Osteocyte (in vitro differentiated cells): ENCODE data around the gene PLEKHN1. TPM values are rescaled to one million over a fixed set of nuclear protein-coding genes. Genes with fewer than 3 reads are reported as not detected.

Experiments used
- DNase-seq: peaks from one replicate; pipeline ENCODE4 v3.0.0; 2021; ENCODE audit warnings: mixed read lengths; ENCODE audit not compliant: unreplicated experiment; ENCODE audit errors: extremely low spot score
- H3K27ac Mint-ChIP-seq: one replicate; pipeline ENCODE4 v1.8.0; 2021; ENCODE audit warnings: mild to moderate bottlenecking, mixed read lengths; ENCODE audit not compliant: unreplicated experiment
- H3K27me3 Mint-ChIP-seq: one replicate; pipeline ENCODE4 v1.8.0; 2021; ENCODE audit warnings: mixed read lengths; ENCODE audit not compliant: unreplicated experiment
- H3K36me3 Mint-ChIP-seq: one replicate; pipeline ENCODE4 v1.8.0; 2021; ENCODE audit warnings: mixed read lengths; ENCODE audit not compliant: unreplicated experiment
- H3K4me1 Mint-ChIP-seq: one replicate; pipeline ENCODE4 v1.8.0; 2021; ENCODE audit warnings: mixed read lengths; ENCODE audit not compliant: unreplicated experiment
- H3K4me3 Mint-ChIP-seq: one replicate; pipeline ENCODE4 v1.8.0; 2021; ENCODE audit warnings: mild to moderate bottlenecking, moderate library complexity, mixed read lengths; ENCODE audit not compliant: unreplicated experiment
- H3K9me3 Mint-ChIP-seq: one replicate; pipeline ENCODE4 v1.8.0; 2021; ENCODE audit warnings: mixed read lengths; ENCODE audit not compliant: unreplicated experiment
- CTCF ChIP-seq: fragments of 200-600 bp; sonication (generic); IDR thresholded peaks from 2 replicates; pipeline ENCODE4 v1.5.0; 2021; ENCODE audit warnings: antibody characterized with exemption, mild to moderate bottlenecking, moderate library complexity
- total RNA-seq: library from RNA; stranded (reverse); gene quantifications from 2 replicates; pipeline ENCODE4 v1.2.1, GENCODE V29; 2021

The PLEKHN1 gene
- total RNA-seq, 1 donor from 2014 or later, result 0.21 TPM

GRCh38 chr1:938088-938683 lies 28.1 kb upstream of the PLEKHN1 start:
- DNase-seq, result no peak
- Mint-ChIP-seq H3K36me3 (no peaks in the 10 kb centered on the region), H3K9me3 (no peaks in the 10 kb centered on the region), H3K4me3 (no peak overlapping the region), H3K27me3 (no peaks in the 10 kb centered on the region), H3K4me1 (peaks cover 38% of the 10 kb centered on the region), H3K27ac (no peak overlapping the region)
- TF ChIP-seq CTCF, result peak; percentile 29

- TF ChIP-seq CTCF, result no peak
- Mint-ChIP-seq H3K27me3 (no peaks in the 10 kb centered on the region), H3K36me3 (no peaks in the 10 kb centered on the region), H3K27ac (no peak overlapping the region), H3K9me3 (no peaks in the 10 kb centered on the region), H3K4me1 (peaks cover 44% of the 10 kb centered on the region), H3K4me3 (no peak overlapping the region)
- no peak for DNase-seq
These were observed 27.4 kb upstream of the PLEKHN1 start for GRCh38 chr1:938711-939489.

GRCh38 chr1:939511-940106 lies 26.7 kb upstream of the PLEKHN1 start:
- H3K4me3 Mint-ChIP-seq, result no peak overlapping the region
- no peak for TF ChIP-seq CTCF
- no peak for DNase-seq
- no peaks in the 10 kb centered on the region for H3K27me3 Mint-ChIP-seq
- no peak overlapping the region for H3K27ac Mint-ChIP-seq
- H3K36me3 Mint-ChIP-seq, result no peaks in the 10 kb centered on the region
- H3K9me3 Mint-ChIP-seq, result no peaks in the 10 kb centered on the region
- H3K4me1 Mint-ChIP-seq, result peaks cover 51% of the 10 kb centered on the region

GRCh38 chr1:940107-941014 lies 25.9 kb upstream of the PLEKHN1 start:
- Mint-ChIP-seq H3K36me3 (no peaks in the 10 kb centered on the region), H3K4me1 (peaks cover 51% of the 10 kb centered on the region), H3K27ac (peak overlapping the region; percentile 78), H3K9me3 (no peaks in the 10 kb centered on the region), H3K4me3 (peak overlapping the region; percentile 64), H3K27me3 (no peaks in the 10 kb centered on the region)
- DNase-seq, result peak; percentile 91
- peak; percentile 25 for TF ChIP-seq CTCF
